ENCODE measurements around the gene TBC1D9.

DNA sequence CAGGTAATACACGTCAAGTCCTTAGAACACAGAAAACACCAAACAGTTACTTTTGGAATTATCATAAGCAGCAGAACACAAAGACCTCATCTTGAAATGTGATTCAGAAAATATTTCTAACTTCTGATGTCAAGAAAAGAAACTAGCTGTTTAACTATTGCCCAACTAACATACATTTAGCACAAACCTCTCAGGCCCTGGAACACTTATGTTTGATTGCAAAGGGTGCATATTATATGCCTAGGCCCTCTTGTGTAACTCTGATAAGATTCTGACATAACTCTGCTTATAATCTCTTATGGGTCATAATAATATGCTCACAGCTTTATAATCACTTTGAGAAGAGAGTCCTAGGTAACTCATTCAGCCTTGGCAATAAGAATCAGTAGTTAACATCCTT is 62.6 kb downstream of the TBC1D9 start:
- no peak for TF ChIP-seq POLR2A (IDR thresholded peaks at IDR 0.05)
- TF ChIP-seq, protein P1, sequence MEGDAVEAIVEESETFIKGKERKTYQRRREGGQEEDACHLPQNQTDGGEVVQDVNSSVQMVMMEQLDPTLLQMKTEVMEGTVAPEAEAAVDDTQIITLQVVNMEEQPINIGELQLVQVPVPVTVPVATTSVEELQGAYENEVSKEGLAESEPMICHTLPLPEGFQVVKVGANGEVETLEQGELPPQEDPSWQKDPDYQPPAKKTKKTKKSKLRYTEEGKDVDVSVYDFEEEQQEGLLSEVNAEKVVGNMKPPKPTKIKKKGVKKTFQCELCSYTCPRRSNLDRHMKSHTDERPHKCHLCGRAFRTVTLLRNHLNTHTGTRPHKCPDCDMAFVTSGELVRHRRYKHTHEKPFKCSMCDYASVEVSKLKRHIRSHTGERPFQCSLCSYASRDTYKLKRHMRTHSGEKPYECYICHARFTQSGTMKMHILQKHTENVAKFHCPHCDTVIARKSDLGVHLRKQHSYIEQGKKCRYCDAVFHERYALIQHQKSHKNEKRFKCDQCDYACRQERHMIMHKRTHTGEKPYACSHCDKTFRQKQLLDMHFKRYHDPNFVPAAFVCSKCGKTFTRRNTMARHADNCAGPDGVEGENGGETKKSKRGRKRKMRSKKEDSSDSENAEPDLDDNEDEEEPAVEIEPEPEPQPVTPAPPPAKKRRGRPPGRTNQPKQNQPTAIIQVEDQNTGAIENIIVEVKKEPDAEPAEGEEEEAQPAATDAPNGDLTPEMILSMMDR (IDR thresholded peaks at IDR 0.05) = no peak
